ENCODE data around the gene TAOK2. TPM values are rescaled to one million over a fixed set of nuclear protein-coding genes. Genes with fewer than 3 reads are reported as not detected.
A peak's percentile ranks its signal among the peaks of the same experiment; 100 is the strongest.

Gene TAOK2
- total and polyA plus RNA-seq, 8 donors = 12.5 to 135 (median 34.3) TPM

GRCh38 chr16:29995324-29995910 is 21.7 kb downstream of the TAOK2 start, which contains the start of gene HIRIP3:
TSS of gene HIRIP3 (minus strand) at chr16:29995617. CDS start at chr16:29995605, 12 bp downstream.
- peak within 1 kb of the TSS; percentile 96 to 98 (median 97) for H3K27ac ChIP-seq
- H3K36me3 ChIP-seq = peaks cover 32 to 64% (median 52%) of the 10 kb centered on the region in 4 donors
- TF ChIP-seq POLR2A (IDR thresholded peaks at IDR 0.05) = peak in 1 of 4 donors; percentile 20
- peak; percentile 70 to 89 (median 86) for TF ChIP-seq POLR2AphosphoS5 (IDR thresholded peaks at IDR 0.05)
- TF ChIP-seq CTCF (IDR thresholded peaks at IDR 0.05) = no peak
- TF ChIP-seq EP300 (IDR thresholded peaks at IDR 0.05) = no peak
- WGBS, 5 donors = 0 to 1% (median 0%) methylated on average over 29 to 53 of the region's 53 CpGs
- DNase-seq = peak; percentile 90 to 95
- H3K4me1 ChIP-seq = peaks cover 20 to 39% (median 29%) of the 10 kb centered on the region in 4 donors
- intact Hi-C loops (cut with DNase I; ENCODE audit: low total_unique reads) = no loop called here
- no peaks in the 10 kb centered on the region for H3K27me3 ChIP-seq
- peak within 1 kb of the TSS; percentile 86 to 98 (median 91) for H3K4me3 ChIP-seq
- H3K9me3 ChIP-seq = no peaks in the 10 kb centered on the region

GRCh38 chr16:29995911-29996765 is 22.5 kb downstream of the TAOK2 start, which contains the start of gene INO80E:
TSS of gene INO80E (plus strand) at chr16:29996241. CDS start at chr16:29996311, 70 bp downstream.
- H3K27me3 ChIP-seq = no peaks in the 10 kb centered on the region
- intact Hi-C loops (cut with DNase I; ENCODE audit: low total_unique reads) = no loop called here

DNA sequence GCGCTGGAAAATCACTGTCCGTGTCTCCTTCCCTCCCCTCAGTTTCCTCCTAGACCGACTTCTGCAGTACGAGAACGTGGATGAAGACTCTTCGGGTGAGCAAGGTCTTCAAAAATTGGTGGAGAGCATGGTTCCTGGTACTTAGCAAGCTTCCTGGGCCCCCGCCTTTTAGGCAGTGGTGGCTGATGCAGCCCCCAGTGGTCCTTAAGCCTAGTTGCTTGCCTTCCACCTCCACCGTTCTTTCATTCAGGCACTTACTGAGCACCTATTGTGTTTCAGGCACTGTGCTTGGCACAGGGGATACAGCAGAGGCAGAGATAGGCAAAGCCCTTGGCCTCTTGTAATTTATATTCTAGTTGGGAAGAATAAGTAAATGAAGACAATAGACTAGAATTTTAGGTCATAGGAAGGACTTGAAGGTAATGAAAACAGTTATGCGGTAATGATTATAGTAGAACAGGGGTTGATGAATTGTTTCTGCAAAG is 23.1 kb downstream of the TAOK2 start:
- H3K27me3 ChIP-seq = no peaks in the 10 kb centered on the region
- H3K27ac ChIP-seq = peak overlapping the region in 4 of 5 donors; percentile 97 to 98 (median 98)
- intact Hi-C loops (cut with DNase I; ENCODE audit: low total_unique reads) = no loop called here
- H3K4me1 ChIP-seq = peaks cover 20 to 39% (median 29%) of the 10 kb centered on the region in 4 donors
- WGBS, 5 donors = 17 to 25% (median 18%) methylated on average over 9 of the region's 9 CpGs
- DNase-seq = no peak
- H3K9me3 ChIP-seq = no peaks in the 10 kb centered on the region
- TF ChIP-seq POLR2AphosphoS5 (IDR thresholded peaks at IDR 0.05) = no peak
- H3K4me3 ChIP-seq = peak overlapping the region; percentile 86 to 98 (median 91)
- peaks cover 20 to 64% (median 52%) of the 10 kb centered on the region in 4 donors for H3K36me3 ChIP-seq

More at GRCh38 chr16:29995911-29996765, 22.5 kb downstream of the TAOK2 start, which contains the start of gene INO80E:
- H3K4me1 ChIP-seq = peaks cover 20 to 39% (median 29%) of the 10 kb centered on the region in 4 donors
- DNase-seq = peak; percentile 99
- H3K27ac ChIP-seq = peak within 1 kb of the TSS; percentile 96 to 98 (median 97)
- no peaks in the 10 kb centered on the region for H3K9me3 ChIP-seq
- peak within 1 kb of the TSS; percentile 86 to 98 (median 91) for H3K4me3 ChIP-seq
- 0% methylated on average over 59 to 65 of the region's 65 CpGs for WGBS, 5 donors
- peaks cover 25 to 64% (median 52%) of the 10 kb centered on the region in 4 donors for H3K36me3 ChIP-seq
- TF ChIP-seq POLR2AphosphoS5 (IDR thresholded peaks at IDR 0.05) = peak; percentile 81 to 97 (median 86)
- no peak for TF ChIP-seq CTCF (IDR thresholded peaks at IDR 0.05)
- TF ChIP-seq EP300 (IDR thresholded peaks at IDR 0.05) = peak; percentile 49

DNA sequence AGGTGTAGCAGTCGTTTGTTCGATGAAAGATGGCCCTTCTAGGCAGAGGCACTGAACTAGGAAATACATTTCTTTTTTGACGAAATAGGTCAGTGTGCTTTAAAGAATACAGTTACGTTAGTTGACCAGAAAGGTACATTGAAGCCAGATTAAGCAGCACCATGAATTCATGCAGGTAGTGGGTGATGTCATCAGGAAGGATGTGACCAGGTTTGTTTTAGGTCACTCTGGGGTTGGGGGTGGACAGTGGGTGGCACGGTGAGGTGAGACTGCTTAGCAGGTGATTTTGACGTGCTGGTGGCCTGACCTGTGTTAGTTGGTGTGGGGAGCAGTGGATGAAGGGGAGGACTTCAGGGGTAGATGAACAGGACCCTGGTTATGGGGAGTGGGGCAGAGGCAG is 25.9 kb downstream of the TAOK2 start:
- Histone ChIP-seq H3K36me3 (peaks cover 0 to 64% (median 51%) of the 10 kb centered on the region in 4 donors), H3K4me1 (peaks cover 15 to 30% (median 27%) of the 10 kb centered on the region in 4 donors), H3K27ac (no peak overlapping the region), H3K9me3 (no peaks in the 10 kb centered on the region), H3K27me3 (no peaks in the 10 kb centered on the region), H3K4me3 (no peak overlapping the region)
- intact Hi-C loops (cut with DNase I; ENCODE audit: low total_unique reads) = no loop called here
- 87 to 91% (median 89%) methylated on average over 6 of the region's 6 CpGs for WGBS, 5 donors
- TF ChIP-seq CTCF (IDR thresholded peaks at IDR 0.05) = no peak
- no peak for TF ChIP-seq EP300 (IDR thresholded peaks at IDR 0.05)
- TF ChIP-seq POLR2A (IDR thresholded peaks at IDR 0.05) = no peak
- no peak for TF ChIP-seq POLR2AphosphoS5 (IDR thresholded peaks at IDR 0.05)
- no peak for DNase-seq
